ENCODE data around the gene F10.

The F10 gene

GRCh38 chr13:113093580-113094409, 28.8 kb upstream of the F10 start:
- no peaks in the 10 kb centered on the region for H3K27me3 ChIP-seq (ENCODE audit: insufficient read depth, poor library complexity, severe bottlenecking)
- DNase-seq (ENCODE audit: low read depth in 1 of 2, low spot score in 1 of 2), result no peak

DNA sequence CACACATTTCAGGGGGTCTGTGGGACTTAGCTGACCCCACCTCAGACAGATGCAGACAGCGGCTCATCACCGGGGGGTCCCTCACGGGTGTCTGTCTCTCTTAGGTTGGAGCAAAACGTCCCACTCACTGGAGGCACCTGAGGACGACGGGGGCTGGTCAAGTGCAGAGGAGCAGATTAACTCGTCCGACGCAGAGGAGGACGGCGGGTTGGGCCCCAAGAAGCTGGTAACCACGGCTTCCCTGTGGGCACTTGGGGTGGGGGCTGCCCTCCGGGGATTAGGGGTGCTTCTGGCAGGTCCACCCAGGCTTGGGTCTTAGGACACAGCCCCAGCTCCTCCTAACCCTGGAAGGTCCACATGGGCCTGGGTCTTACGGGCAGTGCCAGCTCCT, 28.2 kb upstream of the F10 start:
- H3K27me3 ChIP-seq (ENCODE audit: insufficient read depth, poor library complexity, severe bottlenecking), result peaks cover 5% of the 10 kb centered on the region
- no peak overlapping the region for H3K4me3 ChIP-seq (replicated peaks; ENCODE audit: insufficient read depth, low read length)
- no peak for DNase-seq (ENCODE audit: low read depth in 1 of 2, low spot score in 1 of 2)
- no peak overlapping the region for H3K27ac ChIP-seq (replicated peaks)
- TF ChIP-seq POLR2AphosphoS5 (IDR thresholded peaks at IDR 0.05; ENCODE audit: low read depth) (no peak), REST (IDR thresholded peaks at IDR 0.05; ENCODE audit: insufficient replicate concordance, low read depth) (no peak), SPI1 (IDR thresholded peaks at IDR 0.05; ENCODE audit: borderline replicate concordance, low read depth) (no peak), GABPA (IDR thresholded peaks at IDR 0.05; ENCODE audit: low read depth) (no peak)
- TF ChIP-seq, protein P1, sequence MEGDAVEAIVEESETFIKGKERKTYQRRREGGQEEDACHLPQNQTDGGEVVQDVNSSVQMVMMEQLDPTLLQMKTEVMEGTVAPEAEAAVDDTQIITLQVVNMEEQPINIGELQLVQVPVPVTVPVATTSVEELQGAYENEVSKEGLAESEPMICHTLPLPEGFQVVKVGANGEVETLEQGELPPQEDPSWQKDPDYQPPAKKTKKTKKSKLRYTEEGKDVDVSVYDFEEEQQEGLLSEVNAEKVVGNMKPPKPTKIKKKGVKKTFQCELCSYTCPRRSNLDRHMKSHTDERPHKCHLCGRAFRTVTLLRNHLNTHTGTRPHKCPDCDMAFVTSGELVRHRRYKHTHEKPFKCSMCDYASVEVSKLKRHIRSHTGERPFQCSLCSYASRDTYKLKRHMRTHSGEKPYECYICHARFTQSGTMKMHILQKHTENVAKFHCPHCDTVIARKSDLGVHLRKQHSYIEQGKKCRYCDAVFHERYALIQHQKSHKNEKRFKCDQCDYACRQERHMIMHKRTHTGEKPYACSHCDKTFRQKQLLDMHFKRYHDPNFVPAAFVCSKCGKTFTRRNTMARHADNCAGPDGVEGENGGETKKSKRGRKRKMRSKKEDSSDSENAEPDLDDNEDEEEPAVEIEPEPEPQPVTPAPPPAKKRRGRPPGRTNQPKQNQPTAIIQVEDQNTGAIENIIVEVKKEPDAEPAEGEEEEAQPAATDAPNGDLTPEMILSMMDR (IDR thresholded peaks at IDR 0.05; ENCODE audit: insufficient read depth, low read length), result no peak

More at GRCh38 chr13:113093580-113094409, 28.8 kb upstream of the F10 start:
- H3K27ac ChIP-seq (replicated peaks), result no peak overlapping the region
- no peak overlapping the region for H3K4me3 ChIP-seq (replicated peaks; ENCODE audit: insufficient read depth, low read length)
- TF ChIP-seq SPI1 (IDR thresholded peaks at IDR 0.05; ENCODE audit: borderline replicate concordance, low read depth) (no peak), REST (IDR thresholded peaks at IDR 0.05; ENCODE audit: insufficient replicate concordance, low read depth) (no peak), POLR2AphosphoS5 (IDR thresholded peaks at IDR 0.05; ENCODE audit: low read depth) (no peak), GABPA (IDR thresholded peaks at IDR 0.05; ENCODE audit: low read depth) (no peak)
- TF ChIP-seq, protein P1 (IDR thresholded peaks at IDR 0.05; ENCODE audit: insufficient read depth, low read length), result no peak

GRCh38 chr13:113095146-113096051, 27.2 kb upstream of the F10 start:
- TF ChIP-seq SPI1 (IDR thresholded peaks at IDR 0.05; ENCODE audit: borderline replicate concordance, low read depth), result no peak
- no peak for TF ChIP-seq POLR2AphosphoS5 (IDR thresholded peaks at IDR 0.05; ENCODE audit: low read depth)
- no peak for TF ChIP-seq REST (IDR thresholded peaks at IDR 0.05; ENCODE audit: insufficient replicate concordance, low read depth)
- TF ChIP-seq, protein P1 (IDR thresholded peaks at IDR 0.05; ENCODE audit: insufficient read depth, low read length), result no peak
- TF ChIP-seq GABPA (IDR thresholded peaks at IDR 0.05; ENCODE audit: low read depth), result no peak
- H3K27ac ChIP-seq (replicated peaks), result no peak overlapping the region

More at GRCh38 chr13:113095146-113096051, 27.2 kb upstream of the F10 start:
- no peak for DNase-seq (ENCODE audit: low read depth in 1 of 2, low spot score in 1 of 2)
- H3K27me3 ChIP-seq (ENCODE audit: insufficient read depth, poor library complexity, severe bottlenecking), result peaks cover 5% of the 10 kb centered on the region
- H3K4me3 ChIP-seq (replicated peaks; ENCODE audit: insufficient read depth, low read length), result no peak overlapping the region
